HCT116 (cell line): ENCODE results near the gene FBXL17.

Experiments
- EZH2 ChIP-seq: fragments of 200-600 bp; sonication (generic); IDR thresholded peaks from 2 replicates; pipeline ENCODE4 v1.6.1; 2017; ENCODE audit warnings: antibody characterized with exemption, mixed run types
- EZH2phosphoT487 ChIP-seq: fragments of 200-600 bp; IDR thresholded peaks from 2 replicates; pipeline ENCODE4 v1.6.1; 2018; ENCODE audit warnings: antibody characterized with exemption, borderline replicate concordance
- JUND ChIP-seq: IDR thresholded peaks from 2 replicates; pipeline ENCODE4 v1.6.1; 2012
- POLR2A ChIP-seq: IDR thresholded peaks from 2 replicates; pipeline ENCODE4 v1.7.0; 2011; ENCODE audit warnings: borderline replicate concordance; ENCODE audit not compliant: insufficient read depth, insufficient read length; ENCODE audit errors: extremely low read depth
- POLR2AphosphoS5 ChIP-seq: IDR thresholded peaks from 2 replicates; pipeline ENCODE4 v1.6.1; 2011; ENCODE audit warnings: mild to moderate bottlenecking, low read depth, low read length, moderate library complexity
- RAD21 ChIP-seq: IDR thresholded peaks from 2 replicates; pipeline ENCODE4 v1.6.1; 2012; ENCODE audit warnings: low read depth, mild to moderate bottlenecking
- REST ChIP-seq: IDR thresholded peaks from 2 replicates; pipeline ENCODE4 v1.6.1; 2012; ENCODE audit warnings: low read depth
- SIN3A ChIP-seq: IDR thresholded peaks from 2 replicates; pipeline ENCODE4 v1.6.1; 2012; ENCODE audit warnings: low read depth
- SRF ChIP-seq: IDR thresholded peaks from 2 replicates; pipeline ENCODE4 v1.6.1; 2012; ENCODE audit warnings: low read depth
- YY1 ChIP-seq: IDR thresholded peaks from 2 replicates; pipeline ENCODE4 v1.6.1; 2011; ENCODE audit warnings: low read length, low read depth, moderate library complexity, mild to moderate bottlenecking; ENCODE audit not compliant: insufficient replicate concordance; ENCODE audit errors: extremely low read depth
- ZBTB33 ChIP-seq: IDR thresholded peaks from 2 replicates; pipeline ENCODE4 v1.6.1; 2011; ENCODE audit warnings: mild to moderate bottlenecking, low read length, moderate library complexity; ENCODE audit not compliant: insufficient replicate concordance; ENCODE audit errors: extremely low read depth
- ZNF274 ChIP-seq: fragments of 200-500 bp; sonication (Bioruptor generic); IDR thresholded peaks from 2 replicates; pipeline ENCODE4 v1.6.1; 2014; ENCODE audit warnings: mild to moderate bottlenecking, low read depth, low read length, inconsistent platforms
- TF ChIP-seq, protein P1 (sequence below), 3 experiments: fragments of 200-600 bp in 1 of 3; sonication (generic) in 1 of 3; IDR thresholded peaks in 2 of 3; conservative IDR thresholded peaks in 1 of 3; 2 replicates each; pipeline ENCODE4 v1.5.1; 2012 to 2017; ENCODE audit warnings: low read depth in 2 of 3, low read length in 2 of 3, antibody characterized with exemption in 1 of 3, borderline replicate concordance in 1 of 3, control low read depth in 1 of 3, mild to moderate bottlenecking in 1 of 3, mixed read lengths in 1 of 3, mixed run types in 1 of 3, moderate library complexity in 1 of 3; ENCODE audit not compliant: insufficient read depth in 1 of 3

GRCh38 chr5:107824821-107825220 is 557.1 kb downstream of the FBXL17 start:
- TF ChIP-seq SIN3A (no peak), POLR2A (no peak), POLR2AphosphoS5 (no peak), EZH2 (no peak), EZH2phosphoT487 (no peak), ZBTB33 (no peak), REST (no peak), ZNF274 (no peak), SRF (no peak), JUND (no peak), YY1 (no peak), RAD21 (no peak)
- TF ChIP-seq, protein P1, sequence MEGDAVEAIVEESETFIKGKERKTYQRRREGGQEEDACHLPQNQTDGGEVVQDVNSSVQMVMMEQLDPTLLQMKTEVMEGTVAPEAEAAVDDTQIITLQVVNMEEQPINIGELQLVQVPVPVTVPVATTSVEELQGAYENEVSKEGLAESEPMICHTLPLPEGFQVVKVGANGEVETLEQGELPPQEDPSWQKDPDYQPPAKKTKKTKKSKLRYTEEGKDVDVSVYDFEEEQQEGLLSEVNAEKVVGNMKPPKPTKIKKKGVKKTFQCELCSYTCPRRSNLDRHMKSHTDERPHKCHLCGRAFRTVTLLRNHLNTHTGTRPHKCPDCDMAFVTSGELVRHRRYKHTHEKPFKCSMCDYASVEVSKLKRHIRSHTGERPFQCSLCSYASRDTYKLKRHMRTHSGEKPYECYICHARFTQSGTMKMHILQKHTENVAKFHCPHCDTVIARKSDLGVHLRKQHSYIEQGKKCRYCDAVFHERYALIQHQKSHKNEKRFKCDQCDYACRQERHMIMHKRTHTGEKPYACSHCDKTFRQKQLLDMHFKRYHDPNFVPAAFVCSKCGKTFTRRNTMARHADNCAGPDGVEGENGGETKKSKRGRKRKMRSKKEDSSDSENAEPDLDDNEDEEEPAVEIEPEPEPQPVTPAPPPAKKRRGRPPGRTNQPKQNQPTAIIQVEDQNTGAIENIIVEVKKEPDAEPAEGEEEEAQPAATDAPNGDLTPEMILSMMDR (IDR thresholded peaks at IDR 0.05 in 2 of 3, conservative IDR thresholded peaks at IDR 0.05 in 1 of 3; ENCODE audit: borderline replicate concordance in 1 of 3, insufficient read depth in 1 of 3, low read depth in 2 of 3, low read length in 2 of 3) = no peak
